PFSK-1 (cell line): ENCODE measurements around the gene MAP3K6.

ENCODE experiments used
- FOXP2 ChIP-seq: optimal IDR thresholded peaks from 2 replicates; pipeline ENCODE3; 2011; ENCODE audit warnings: borderline replicate concordance, control low read depth, inconsistent platforms; ENCODE audit not compliant: insufficient read depth; ENCODE audit errors: extremely low read length, extremely low read depth
- POLR2AphosphoS5 ChIP-seq: IDR thresholded peaks from 2 replicates; pipeline ENCODE4 v1.6.1; 2012; ENCODE audit warnings: low read depth, mild to moderate bottlenecking, control low read depth, low read length, moderate library complexity
- REST ChIP-seq, 2 experiments: IDR thresholded peaks; 2 replicates each; pipeline versions ENCODE4 v1.6.1 to v1.8.0; 2011 to 2012; ENCODE audit warnings: low read depth in 2 of 2, low read length in 2 of 2, control low read depth in 1 of 2, inconsistent platforms in 1 of 2, mild to moderate bottlenecking in 1 of 2, moderate library complexity in 1 of 2; ENCODE audit not compliant: insufficient read depth in 1 of 2
- SIN3A ChIP-seq: IDR thresholded peaks from 2 replicates; pipeline ENCODE4 v1.6.1; 2012; ENCODE audit warnings: mild to moderate bottlenecking, low read length, moderate library complexity, borderline replicate concordance; ENCODE audit not compliant: insufficient read depth
- TAF1 ChIP-seq: IDR thresholded peaks from 2 replicates; pipeline ENCODE4 v1.6.1; 2012; ENCODE audit warnings: low read length, control low read depth, borderline replicate concordance; ENCODE audit not compliant: insufficient read depth

MAP3K6 gene

GRCh38 chr1:27403065-27403726, 36.4 kb upstream of the MAP3K6 start:
- no peak for TF ChIP-seq SIN3A

- TF ChIP-seq REST (IDR thresholded peaks at IDR 0.05; ENCODE audit: insufficient read depth in 1 of 2, low read depth in 2 of 2, low read length in 2 of 2) (no peak), SIN3A (no peak), TAF1 (no peak), FOXP2 (no peak), POLR2AphosphoS5 (no peak)
Observed at GRCh38 chr1:27402349-27402754, 35.6 kb upstream of the MAP3K6 start.

GRCh38 chr1:27400963-27401341, 34.2 kb upstream of the MAP3K6 start:
- TF ChIP-seq TAF1 (no peak), REST (IDR thresholded peaks at IDR 0.05; ENCODE audit: insufficient read depth in 1 of 2, low read depth in 2 of 2, low read length in 2 of 2) (no peak), FOXP2 (no peak), SIN3A (no peak), POLR2AphosphoS5 (no peak)

GRCh38 chr1:27400082-27400962, 33.6 kb upstream of the MAP3K6 start:
- no peak for TF ChIP-seq FOXP2
- no peak for TF ChIP-seq REST (IDR thresholded peaks at IDR 0.05; ENCODE audit: insufficient read depth in 1 of 2, low read depth in 2 of 2, low read length in 2 of 2)
- TF ChIP-seq SIN3A, result no peak
- no peak for TF ChIP-seq POLR2AphosphoS5
- TF ChIP-seq TAF1, result no peak

- TF ChIP-seq TAF1, result no peak
- no peak for TF ChIP-seq SIN3A
- no peak for TF ChIP-seq REST (IDR thresholded peaks at IDR 0.05; ENCODE audit: insufficient read depth in 1 of 2, low read depth in 2 of 2, low read length in 2 of 2)
- TF ChIP-seq POLR2AphosphoS5, result no peak
- TF ChIP-seq FOXP2, result no peak
Observed at GRCh38 chr1:27399251-27400025, 32.7 kb upstream of the MAP3K6 start.
